Measurements from ENCODE around the gene ZNF319.
"Not testable (repeated sequence)": the region's sequence is repeated elsewhere in the genome, so short reads cannot be mapped to it uniquely, and the experiment has no call there.

The ZNF319 gene

DNA sequence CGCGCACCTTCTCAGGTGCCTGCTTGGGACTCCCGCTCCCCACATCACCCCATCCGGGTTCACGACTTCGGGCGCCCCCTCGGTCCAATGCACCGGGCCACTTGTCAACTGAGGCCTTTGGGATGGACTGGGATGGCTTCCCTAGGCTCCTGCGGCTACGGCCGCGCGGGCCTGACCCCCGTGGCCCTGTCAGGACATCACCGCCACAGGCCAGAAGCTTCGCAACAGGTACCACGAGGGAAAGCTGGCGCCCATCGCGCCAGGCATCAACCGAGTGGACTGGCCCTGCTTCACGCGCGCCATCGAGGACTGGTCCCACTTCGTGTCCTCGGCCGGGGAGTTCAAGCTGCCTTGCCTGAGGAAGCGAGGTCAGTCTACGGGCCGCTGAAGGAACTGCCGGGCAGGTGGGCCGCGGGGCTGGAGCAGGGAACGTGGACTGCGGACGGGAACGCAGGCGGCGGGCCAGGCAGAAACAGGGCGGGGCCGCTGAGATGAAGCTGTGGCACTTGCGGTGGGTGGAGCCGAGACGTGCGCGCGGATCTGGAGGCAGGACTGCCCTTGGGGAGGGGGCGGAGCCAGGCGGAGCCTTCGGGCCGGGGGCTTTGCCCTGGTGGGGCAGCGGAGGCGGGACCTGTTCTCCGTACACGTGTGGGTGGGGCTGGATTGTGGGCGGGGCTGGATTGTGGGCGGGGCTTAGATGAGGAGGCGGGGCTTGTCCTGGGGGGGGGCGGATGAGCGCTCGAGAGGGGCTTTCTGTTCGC, 15.8 kb downstream of the ZNF319 start:
- TF ChIP-seq POU2F2 (IDR thresholded peaks at IDR 0.05; ENCODE audit: low read depth, low read length) (no peak), TAF1 (IDR thresholded peaks at IDR 0.05; ENCODE audit: low read depth, low read length) (no peak), POLR2AphosphoS5 (IDR thresholded peaks at IDR 0.05; ENCODE audit: low read depth, low read length) (no peak), SPI1 (IDR thresholded peaks at IDR 0.05; ENCODE audit: low read depth, low read length) (no peak), POLR2A (IDR thresholded peaks at IDR 0.05; ENCODE audit: low read depth, low read length) (no peak), PAX5 (IDR thresholded peaks at IDR 0.05; ENCODE audit: insufficient read depth, low read length, severe bottlenecking) (no peak)
- DNase-seq (ENCODE audit: insufficient read length, low spot score): peak; percentile 81
- peak; percentile 55 for FAIRE-seq

GRCh38 chr16:57982385-57982784, 18.1 kb downstream of the ZNF319 start:
- FAIRE-seq (no peak), DNase-seq (ENCODE audit: insufficient read length, low spot score) (no peak)
- TF ChIP-seq PAX5 (IDR thresholded peaks at IDR 0.05; ENCODE audit: insufficient read depth, low read length, severe bottlenecking) (no peak), POU2F2 (IDR thresholded peaks at IDR 0.05; ENCODE audit: low read depth, low read length) (no peak), POLR2AphosphoS5 (IDR thresholded peaks at IDR 0.05; ENCODE audit: low read depth, low read length) (no peak), TAF1 (IDR thresholded peaks at IDR 0.05; ENCODE audit: low read depth, low read length) (no peak), SPI1 (IDR thresholded peaks at IDR 0.05; ENCODE audit: low read depth, low read length) (no peak), POLR2A (IDR thresholded peaks at IDR 0.05; ENCODE audit: low read depth, low read length) (no peak)

DNA sequence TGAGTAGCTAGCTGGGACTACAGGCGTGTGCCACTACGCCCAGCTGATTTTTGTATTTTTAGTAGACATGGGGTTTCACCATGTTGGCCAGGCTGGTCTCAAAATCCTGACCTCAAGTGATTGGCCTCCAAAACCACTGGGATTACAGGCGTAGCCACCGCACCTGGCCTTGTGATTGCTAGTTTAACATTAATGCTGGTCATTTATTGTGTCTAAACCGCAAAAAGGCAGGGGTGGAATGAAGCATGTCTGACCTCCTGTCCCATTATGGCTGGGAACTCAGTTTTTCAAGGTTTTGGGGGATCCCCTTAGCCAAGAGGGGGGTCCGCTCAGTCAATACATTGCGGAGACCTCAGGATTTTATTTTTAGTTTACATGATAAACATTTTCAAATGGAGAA, 18.8 kb downstream of the ZNF319 start:
- TF ChIP-seq PAX5 (IDR thresholded peaks at IDR 0.05; ENCODE audit: insufficient read depth, low read length, severe bottlenecking) (no peak), POLR2AphosphoS5 (IDR thresholded peaks at IDR 0.05; ENCODE audit: low read depth, low read length) (no peak), POU2F2 (IDR thresholded peaks at IDR 0.05; ENCODE audit: low read depth, low read length) (no peak), SPI1 (IDR thresholded peaks at IDR 0.05; ENCODE audit: low read depth, low read length) (no peak), TAF1 (IDR thresholded peaks at IDR 0.05; ENCODE audit: low read depth, low read length) (no peak), POLR2A (IDR thresholded peaks at IDR 0.05; ENCODE audit: low read depth, low read length) (no peak)
- FAIRE-seq: no peak
- no peak for DNase-seq (ENCODE audit: insufficient read length, low spot score)

DNA sequence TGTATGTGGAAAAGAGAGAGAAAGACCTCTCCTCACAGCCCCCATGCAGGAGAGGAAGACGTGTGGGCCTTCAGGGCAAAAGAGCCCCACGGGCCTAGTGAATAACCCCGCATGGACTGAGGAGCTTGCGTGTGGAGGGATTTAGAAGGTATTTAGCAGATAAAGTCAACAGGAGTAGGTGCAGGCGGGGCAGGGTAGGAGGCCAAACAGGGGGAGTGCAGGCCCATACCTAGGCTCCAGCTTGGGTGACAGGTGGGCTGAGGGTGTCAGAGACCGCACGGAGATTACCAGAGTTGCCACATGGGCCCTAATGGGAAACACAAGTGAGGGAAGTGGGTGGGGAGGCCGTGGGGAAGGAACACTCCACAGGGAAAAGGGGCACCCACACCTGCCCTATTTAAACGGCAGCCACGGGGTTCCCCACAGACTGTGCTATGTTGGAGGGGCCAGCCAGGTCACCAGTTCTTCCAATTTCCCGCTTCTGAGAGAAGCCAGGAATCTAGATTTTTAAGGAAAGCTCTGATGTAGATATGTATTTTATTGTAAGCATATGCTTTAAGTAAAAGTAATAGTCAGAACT, 21.4 kb downstream of the ZNF319 start:
- TF ChIP-seq POLR2A (IDR thresholded peaks at IDR 0.05; ENCODE audit: low read depth, low read length) (no peak), POU2F2 (IDR thresholded peaks at IDR 0.05; ENCODE audit: low read depth, low read length) (no peak), PAX5 (IDR thresholded peaks at IDR 0.05; ENCODE audit: insufficient read depth, low read length, severe bottlenecking) (no peak), SPI1 (IDR thresholded peaks at IDR 0.05; ENCODE audit: low read depth, low read length) (no peak), TAF1 (IDR thresholded peaks at IDR 0.05; ENCODE audit: low read depth, low read length) (no peak), POLR2AphosphoS5 (IDR thresholded peaks at IDR 0.05; ENCODE audit: low read depth, low read length) (no peak)
- FAIRE-seq: no peak

GRCh38 chr16:57978070-57978465, 22.4 kb downstream of the ZNF319 start:
- DNase-seq (ENCODE audit: insufficient read length, low spot score): not testable (repeated sequence)

More for the DNA sequence above, 21.4 kb downstream of the ZNF319 start:
- DNase-seq (ENCODE audit: insufficient read length, low spot score): no peak

DNA sequence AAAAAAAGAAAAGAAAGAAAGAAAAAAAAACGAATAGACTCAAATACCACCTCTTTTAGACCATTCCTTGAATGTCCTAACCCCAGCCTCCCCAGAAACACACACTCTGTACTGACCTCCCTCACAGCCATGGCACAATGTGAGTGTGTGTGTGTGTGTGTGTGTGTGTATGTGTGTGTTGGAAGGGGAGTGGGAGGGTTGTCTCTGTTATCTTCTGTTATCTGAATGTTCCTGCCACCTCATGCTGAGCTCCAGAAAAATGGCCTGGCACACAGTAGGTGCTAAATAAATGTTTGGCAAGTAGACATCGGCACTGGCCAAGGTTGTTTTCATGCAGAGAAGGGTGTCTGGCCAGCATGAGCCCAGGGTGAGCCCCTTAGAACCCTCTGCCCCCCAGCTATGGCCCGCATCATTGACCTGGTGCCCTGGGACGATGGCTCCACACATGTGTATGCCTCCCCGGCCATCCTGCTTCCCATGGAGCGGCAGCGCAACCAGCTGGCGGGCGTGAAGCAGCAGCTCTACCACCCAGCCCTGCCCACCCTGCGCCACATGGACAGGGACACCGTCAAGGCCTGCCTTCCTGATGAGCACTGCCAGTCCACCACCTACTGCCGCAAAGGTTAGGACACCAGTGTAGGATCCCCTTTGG, 22.9 kb downstream of the ZNF319 start:
- no peak for DNase-seq (ENCODE audit: insufficient read length, low spot score)
- TF ChIP-seq PAX5 (IDR thresholded peaks at IDR 0.05; ENCODE audit: insufficient read depth, low read length, severe bottlenecking): no peak
- no peak for TF ChIP-seq SPI1 (IDR thresholded peaks at IDR 0.05; ENCODE audit: low read depth, low read length)
- no peak for TF ChIP-seq TAF1 (IDR thresholded peaks at IDR 0.05; ENCODE audit: low read depth, low read length)
- TF ChIP-seq POLR2AphosphoS5 (IDR thresholded peaks at IDR 0.05; ENCODE audit: low read depth, low read length): no peak
- TF ChIP-seq POLR2A (IDR thresholded peaks at IDR 0.05; ENCODE audit: low read depth, low read length): no peak
- TF ChIP-seq POU2F2 (IDR thresholded peaks at IDR 0.05; ENCODE audit: low read depth, low read length): no peak
- FAIRE-seq: no peak

More at GRCh38 chr16:57978070-57978465, 22.4 kb downstream of the ZNF319 start:
- FAIRE-seq: not testable (repeated sequence)

DNA sequence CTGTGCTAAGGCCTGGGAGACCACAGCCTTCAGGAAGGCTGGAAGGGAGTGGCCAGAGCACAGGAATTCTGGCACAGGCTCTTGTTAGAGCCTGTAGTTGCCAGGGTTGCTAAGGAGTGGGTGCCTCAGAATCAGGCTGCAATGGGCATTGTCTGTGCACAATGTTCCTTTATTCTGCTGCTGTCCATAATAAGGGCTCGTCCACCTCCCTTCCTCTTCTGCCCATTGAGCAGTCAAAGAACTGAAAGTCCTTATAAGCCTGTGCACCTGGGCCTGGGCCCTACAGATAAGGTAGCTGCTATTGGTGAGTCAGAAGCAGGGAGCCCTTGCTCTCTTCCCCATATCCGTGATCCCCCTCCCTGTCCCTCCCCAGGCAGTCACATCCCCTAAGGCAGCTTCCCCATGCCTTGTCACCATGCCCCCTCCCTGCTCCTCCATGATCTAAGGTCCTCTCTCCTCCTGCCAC, 24.1 kb downstream of the ZNF319 start:
- TF ChIP-seq PAX5 (IDR thresholded peaks at IDR 0.05; ENCODE audit: insufficient read depth, low read length, severe bottlenecking): no peak
- no peak for TF ChIP-seq POLR2A (IDR thresholded peaks at IDR 0.05; ENCODE audit: low read depth, low read length)
- no peak for TF ChIP-seq POLR2AphosphoS5 (IDR thresholded peaks at IDR 0.05; ENCODE audit: low read depth, low read length)
- TF ChIP-seq TAF1 (IDR thresholded peaks at IDR 0.05; ENCODE audit: low read depth, low read length): no peak
- no peak for TF ChIP-seq SPI1 (IDR thresholded peaks at IDR 0.05; ENCODE audit: low read depth, low read length)
- no peak for TF ChIP-seq POU2F2 (IDR thresholded peaks at IDR 0.05; ENCODE audit: low read depth, low read length)
- no peak for DNase-seq (ENCODE audit: insufficient read length, low spot score)
- no peak for FAIRE-seq

- DNase-seq (ENCODE audit: insufficient read length, low spot score): no peak
Measured at GRCh38 chr16:57972306-57972705, 28.2 kb downstream of the ZNF319 start.

DNA sequence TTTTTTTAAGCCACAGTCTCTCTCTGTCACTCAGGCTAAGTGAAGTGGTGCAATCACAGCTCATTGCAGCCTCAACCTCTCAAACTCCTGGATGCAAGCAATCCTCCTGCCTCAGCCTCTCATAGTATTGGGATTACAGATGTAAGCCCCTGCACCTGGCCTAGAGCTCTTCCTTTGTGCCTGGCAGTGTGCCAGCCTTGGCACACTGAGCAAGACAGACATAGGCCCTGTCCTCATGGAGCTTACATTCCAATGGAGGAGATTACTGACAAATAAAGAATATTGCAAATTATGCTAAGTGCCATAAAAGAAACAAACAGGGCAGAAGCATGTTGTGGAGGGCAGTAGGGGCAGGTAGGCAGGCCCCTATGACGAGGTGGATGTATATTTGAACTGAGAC, 28.6 kb downstream of the ZNF319 start:
- no peak for TF ChIP-seq POLR2A (IDR thresholded peaks at IDR 0.05; ENCODE audit: low read depth, low read length)
- no peak for TF ChIP-seq POU2F2 (IDR thresholded peaks at IDR 0.05; ENCODE audit: low read depth, low read length)
- TF ChIP-seq SPI1 (IDR thresholded peaks at IDR 0.05; ENCODE audit: low read depth, low read length): no peak
- no peak for TF ChIP-seq PAX5 (IDR thresholded peaks at IDR 0.05; ENCODE audit: insufficient read depth, low read length, severe bottlenecking)
- TF ChIP-seq POLR2AphosphoS5 (IDR thresholded peaks at IDR 0.05; ENCODE audit: low read depth, low read length): no peak
- no peak for TF ChIP-seq TAF1 (IDR thresholded peaks at IDR 0.05; ENCODE audit: low read depth, low read length)
- DNase-seq (ENCODE audit: insufficient read length, low spot score) (no peak), FAIRE-seq (no peak)

More at GRCh38 chr16:57972306-57972705, 28.2 kb downstream of the ZNF319 start:
- TF ChIP-seq POLR2A (IDR thresholded peaks at IDR 0.05; ENCODE audit: low read depth, low read length): no peak
- no peak for TF ChIP-seq TAF1 (IDR thresholded peaks at IDR 0.05; ENCODE audit: low read depth, low read length)
- TF ChIP-seq POU2F2 (IDR thresholded peaks at IDR 0.05; ENCODE audit: low read depth, low read length): no peak
- no peak for TF ChIP-seq PAX5 (IDR thresholded peaks at IDR 0.05; ENCODE audit: insufficient read depth, low read length, severe bottlenecking)
- TF ChIP-seq POLR2AphosphoS5 (IDR thresholded peaks at IDR 0.05; ENCODE audit: low read depth, low read length): no peak
- no peak for TF ChIP-seq SPI1 (IDR thresholded peaks at IDR 0.05; ENCODE audit: low read depth, low read length)
- no peak for FAIRE-seq
